OCI-LY3 (cell line): ENCODE results near the gene DAZAP1.

Source experiments
- H2AFZ ChIP-seq: fragments of 200-600, 300-600 bp; shearing (Covaris generic); 2 replicates; pipeline ENCODE4 v1.6.0; 2014; ENCODE audit warnings: antibody characterized with exemption, low read depth, low read length
- H3K27ac ChIP-seq: fragments of 200-600, 300-600 bp; sonication (generic); 2 replicates; pipeline ENCODE4 v1.5.1; 2014; ENCODE audit warnings: mild to moderate bottlenecking, low read length, moderate library complexity, mixed read lengths
- H3K27me3 ChIP-seq: fragments of 200-600, 300-600 bp; sonication (generic); 2 replicates; pipeline ENCODE4 v1.6.1; 2014; ENCODE audit warnings: low read depth, low read length, mixed read lengths
- H3K36me3 ChIP-seq: fragments of 200-600, 300-600 bp; sonication (generic); replicated peaks from 2 replicates; pipeline ENCODE3; 2014; ENCODE audit warnings: low read depth, low read length, mixed read lengths
- H3K4me1 ChIP-seq: fragments of 300-600, 200-600 bp; sonication (generic); 2 replicates; pipeline ENCODE4 v1.6.1; 2014; ENCODE audit warnings: low read length, mixed read lengths
- H3K4me2 ChIP-seq: fragments of 200-600, 300-600 bp; sonication (generic); 2 replicates; pipeline ENCODE4 v1.6.1; 2014; ENCODE audit warnings: low read length, mixed read lengths
- H3K4me3 ChIP-seq: fragments of 300-600, 200-600 bp; sonication (generic); 2 replicates; pipeline ENCODE4 v1.5.1; 2014; ENCODE audit warnings: antibody characterized with exemption, mild to moderate bottlenecking, low read length, moderate library complexity
- H3K79me2 ChIP-seq: fragments of 300-600, 200-600 bp; shearing (Covaris generic); 2 replicates; pipeline ENCODE4 v1.6.1; 2014; ENCODE audit warnings: mild to moderate bottlenecking, low read length, mixed read lengths
- H3K9ac ChIP-seq: fragments of 300-600, 200-600 bp; shearing (Covaris generic); 2 replicates; pipeline ENCODE4 v1.6.0; 2014; ENCODE audit warnings: mild to moderate bottlenecking, low read length, moderate library complexity
- H3K9me3 ChIP-seq: fragments of 200-600, 300-600 bp; shearing (Covaris generic); 2 replicates; pipeline ENCODE4 v1.6.1; 2014; ENCODE audit warnings: low read length, mixed read lengths; ENCODE audit not compliant: insufficient read depth
- H4K20me1 ChIP-seq: fragments of 200-600, 300-600 bp; sonication (generic); 2 replicates; pipeline ENCODE4 v1.6.1; 2016; ENCODE audit warnings: low read length, mixed read lengths; ENCODE audit not compliant: insufficient read depth
- EZH2phosphoT487 ChIP-seq: fragments of 200-600 bp; shearing (Covaris generic); IDR thresholded peaks from 2 replicates; pipeline ENCODE4 v1.6.1; 2018; ENCODE audit warnings: antibody characterized with exemption, mixed run types, low read depth
- TF ChIP-seq, protein P1 (sequence below): fragments of 200-600, 300-600 bp; sonication (generic); IDR thresholded peaks from 2 replicates; pipeline ENCODE4 v1.5.1; 2014; ENCODE audit warnings: antibody characterized with exemption, low read length, low read depth

DAZAP1 gene

DNA sequence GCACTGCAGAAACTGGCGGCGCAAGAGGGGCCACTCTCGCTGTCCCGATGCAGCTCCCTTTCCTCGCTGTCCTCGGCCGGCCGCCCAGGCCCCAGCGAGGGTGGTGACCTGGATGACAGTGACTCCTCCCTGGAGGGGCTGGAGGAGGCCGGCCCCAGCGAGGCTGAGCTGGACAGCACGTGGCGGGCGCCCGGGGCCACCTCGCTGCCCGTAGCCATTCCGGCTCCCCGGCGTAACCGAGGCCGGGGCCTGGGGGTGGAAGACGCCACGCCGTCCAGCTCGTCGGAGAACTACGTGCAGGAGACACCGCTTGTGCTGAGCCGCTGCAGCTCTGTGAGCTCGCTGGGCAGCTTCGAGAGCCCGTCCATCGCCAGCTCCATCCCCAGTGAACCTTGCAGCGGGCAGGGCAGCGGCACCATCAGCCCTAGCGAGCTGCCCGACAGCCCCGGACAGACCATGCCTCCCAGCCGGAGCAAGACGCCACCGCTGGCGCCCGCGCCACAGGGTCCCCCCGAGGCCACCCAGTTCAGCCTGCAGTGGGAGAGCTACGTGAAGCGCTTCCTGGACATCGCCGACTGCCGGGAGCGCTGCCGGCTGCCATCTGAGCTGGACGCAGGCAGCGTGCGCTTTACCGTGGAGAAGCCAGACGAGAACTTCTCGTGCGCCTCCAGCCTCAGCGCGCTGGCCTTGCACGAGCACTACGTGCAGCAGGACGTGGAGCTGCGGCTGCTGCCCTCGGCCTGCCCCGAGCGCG lies 59.3 kb downstream of the DAZAP1 start:
- no peak overlapping the region for H2AFZ ChIP-seq
- H3K9me3 ChIP-seq, result no peaks in the 10 kb centered on the region
- H3K79me2 ChIP-seq, result no peaks in the 10 kb centered on the region
- H3K27me3 ChIP-seq, result no peaks in the 10 kb centered on the region
- TF ChIP-seq, protein P1, sequence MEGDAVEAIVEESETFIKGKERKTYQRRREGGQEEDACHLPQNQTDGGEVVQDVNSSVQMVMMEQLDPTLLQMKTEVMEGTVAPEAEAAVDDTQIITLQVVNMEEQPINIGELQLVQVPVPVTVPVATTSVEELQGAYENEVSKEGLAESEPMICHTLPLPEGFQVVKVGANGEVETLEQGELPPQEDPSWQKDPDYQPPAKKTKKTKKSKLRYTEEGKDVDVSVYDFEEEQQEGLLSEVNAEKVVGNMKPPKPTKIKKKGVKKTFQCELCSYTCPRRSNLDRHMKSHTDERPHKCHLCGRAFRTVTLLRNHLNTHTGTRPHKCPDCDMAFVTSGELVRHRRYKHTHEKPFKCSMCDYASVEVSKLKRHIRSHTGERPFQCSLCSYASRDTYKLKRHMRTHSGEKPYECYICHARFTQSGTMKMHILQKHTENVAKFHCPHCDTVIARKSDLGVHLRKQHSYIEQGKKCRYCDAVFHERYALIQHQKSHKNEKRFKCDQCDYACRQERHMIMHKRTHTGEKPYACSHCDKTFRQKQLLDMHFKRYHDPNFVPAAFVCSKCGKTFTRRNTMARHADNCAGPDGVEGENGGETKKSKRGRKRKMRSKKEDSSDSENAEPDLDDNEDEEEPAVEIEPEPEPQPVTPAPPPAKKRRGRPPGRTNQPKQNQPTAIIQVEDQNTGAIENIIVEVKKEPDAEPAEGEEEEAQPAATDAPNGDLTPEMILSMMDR, result no peak
- TF ChIP-seq EZH2phosphoT487, result no peak
- no peak overlapping the region for H3K9ac ChIP-seq
- H3K4me2 ChIP-seq, result no peak overlapping the region
- no peak overlapping the region for H3K4me3 ChIP-seq
- H3K27ac ChIP-seq, result no peak overlapping the region
- peaks cover 4% of the 10 kb centered on the region for H3K36me3 ChIP-seq
- no peaks in the 10 kb centered on the region for H4K20me1 ChIP-seq
- H3K4me1 ChIP-seq, result no peaks in the 10 kb centered on the region

DNA sequence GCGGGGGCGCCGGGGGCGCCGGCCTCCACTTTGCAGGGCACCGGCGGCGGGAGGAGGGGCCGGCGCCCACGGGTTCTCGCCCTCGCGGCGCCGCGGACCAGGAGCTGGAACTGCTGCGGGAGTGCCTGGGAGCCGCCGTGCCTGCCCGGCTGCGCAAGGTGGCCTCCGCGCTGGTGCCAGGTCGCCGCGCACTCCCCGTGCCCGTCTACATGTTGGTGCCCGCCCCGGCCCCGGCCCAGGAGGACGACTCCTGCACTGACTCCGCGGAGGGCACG lies 59.8 kb downstream of the DAZAP1 start:
- no peak overlapping the region for H3K9ac ChIP-seq
- TF ChIP-seq, protein P1, result no peak
- TF ChIP-seq EZH2phosphoT487, result no peak
- no peaks in the 10 kb centered on the region for H3K79me2 ChIP-seq
- H3K27ac ChIP-seq, result no peak overlapping the region
- no peaks in the 10 kb centered on the region for H3K27me3 ChIP-seq
- 0 out of 2 replicates have a peak, but pooled peaks cover 4% of the 10 kb centered on the region for H4K20me1 ChIP-seq
- H3K4me1 ChIP-seq, result no peaks in the 10 kb centered on the region
- no peak overlapping the region for H2AFZ ChIP-seq
- peaks cover 4% of the 10 kb centered on the region for H3K36me3 ChIP-seq
- H3K4me2 ChIP-seq, result no peak overlapping the region
- H3K9me3 ChIP-seq, result no peaks in the 10 kb centered on the region
- H3K4me3 ChIP-seq, result no peak overlapping the region

GRCh38 chr19:1467490-1468273 lies 60.3 kb downstream of the DAZAP1 start:
- no peaks in the 10 kb centered on the region for H3K27me3 ChIP-seq
- no peaks in the 10 kb centered on the region for H3K4me1 ChIP-seq
- H3K79me2 ChIP-seq, result no peaks in the 10 kb centered on the region
- 0 out of 2 replicates have a peak, but pooled peaks cover 9% of the 10 kb centered on the region for H4K20me1 ChIP-seq
- H3K4me2 ChIP-seq, result no peak overlapping the region
- H3K4me3 ChIP-seq, result no peak overlapping the region
- peaks cover 4% of the 10 kb centered on the region for H3K36me3 ChIP-seq
- H3K27ac ChIP-seq, result no peak overlapping the region
- no peak for TF ChIP-seq EZH2phosphoT487
- TF ChIP-seq, protein P1, result no peak
- H3K9ac ChIP-seq, result no peak overlapping the region
- no peaks in the 10 kb centered on the region for H3K9me3 ChIP-seq
- H2AFZ ChIP-seq, result no peak overlapping the region

GRCh38 chr19:1468274-1468820 lies 61.0 kb downstream of the DAZAP1 start:
- Histone ChIP-seq H3K4me2 (no peak overlapping the region), H2AFZ (no peak overlapping the region), H3K27me3 (no peaks in the 10 kb centered on the region)

More at GRCh38 chr19:1468274-1468820, 61.0 kb downstream of the DAZAP1 start:
- H3K36me3 ChIP-seq, result peaks cover 4% of the 10 kb centered on the region
- no peak overlapping the region for H3K4me3 ChIP-seq
- H3K9me3 ChIP-seq, result no peaks in the 10 kb centered on the region
- no peak overlapping the region for H3K27ac ChIP-seq
- H3K79me2 ChIP-seq, result no peaks in the 10 kb centered on the region
- H4K20me1 ChIP-seq, result peaks cover 13% of the 10 kb centered on the region
- H3K9ac ChIP-seq, result no peak overlapping the region
- TF ChIP-seq EZH2phosphoT487, result no peak
- TF ChIP-seq, protein P1, result no peak
- no peaks in the 10 kb centered on the region for H3K4me1 ChIP-seq
